HCT116 (cell line): Measurements from ENCODE around the gene GTF2H3. TPM values are rescaled to one million over a fixed set of nuclear protein-coding genes. Genes with fewer than 3 reads are reported as not detected.

Source experiments
- ATAC-seq: fragments of 200-7000 bp; cut with Tn5 transposase; 2 replicates; pipeline ENCODE4 v1.9.1; 2020; ENCODE audit warnings: mild to moderate bottlenecking, moderate library complexity
- BruUV-seq: library from RNA; stranded (reverse); fragments of 400-500 nt; replicated peaks from 2 replicates; lab custom pipeline; 2021; lab: Mats Ljungman, UMichigan
- CTCF ChIA-PET: fragments of 300-600 bp; sonication (Branson Sonifier 250); formaldehyde crosslinking; loops from one replicate; lab custom pipeline; 2021; ENCODE audit warnings: antibody characterized with exemption; lab: Charles Lee
- POLR2A ChIA-PET: fragments of 300-600, 350-600 bp; sonication (Branson Sonifier 250); formaldehyde crosslinking; loops from one replicate; lab custom pipeline; 2021; ENCODE audit warnings: antibody characterized with exemption; lab: Charles Lee
- RAD21 ChIA-PET, 2 experiments: fragments of 300-600 bp; sonication (Branson Sonifier 250); formaldehyde crosslinking; loops; one replicate each; lab custom pipeline; 2023; ENCODE audit warnings: low total read pairs in 2 of 2; ENCODE audit not compliant: uncharacterized antibody in 2 of 2, unreplicated experiment in 2 of 2, low non-redundant PET in 1 of 2; lab: Charles Lee
- DNase-seq: peaks from one replicate; pipeline ENCODE4 v3.0.0-alpha.2; 2010; ENCODE audit warnings: low read depth, low spot score
- H2AFZ ChIP-seq: fragments of 200-600 bp; shearing (Covaris generic), sonication (generic); 2 replicates; pipeline ENCODE4 v1.6.1; 2017; ENCODE audit warnings: low read depth, mixed run types, mixed read lengths, antibody characterized with exemption, low read length; ENCODE audit not compliant: poor library complexity, severe bottlenecking
- H3K27ac ChIP-seq: 2 replicates; pipeline ENCODE4 v1.5.1; 2012; ENCODE audit warnings: low read depth, low read length
- H3K27me3 ChIP-seq: fragments of 200-600 bp; sonication (generic); 2 replicates; pipeline ENCODE4 v1.6.1; 2016; ENCODE audit warnings: mixed run types, low read length, mixed read lengths; ENCODE audit not compliant: insufficient read depth
- H3K36me3 ChIP-seq, 2 experiments: fragments of 200-500 bp in 1 of 2; fragments of 200-600 bp in 1 of 2; sonication (Bioruptor generic) in 1 of 2; sonication (generic) in 1 of 2; 2 replicates each; pipeline versions ENCODE4 v1.5.1 to v1.6.1; 2014 to 2016; ENCODE audit warnings: low read length in 2 of 2, inconsistent platforms in 1 of 2, mixed read lengths in 1 of 2, mixed run types in 1 of 2; ENCODE audit not compliant: insufficient read depth in 2 of 2, control insufficient read depth in 1 of 2
- H3K4me1 ChIP-seq, 2 experiments: fragments of 200-600 bp in 1 of 2; sonication (generic) in 1 of 2; 2 replicates each; pipeline versions ENCODE4 v1.5.1 to v1.6.1; 2012 to 2017; ENCODE audit warnings: low read length in 2 of 2, inconsistent platforms in 1 of 2, mild to moderate bottlenecking in 1 of 2, mixed read lengths in 1 of 2, mixed run types in 1 of 2, moderate library complexity in 1 of 2; ENCODE audit not compliant: insufficient read depth in 2 of 2, control insufficient read depth in 1 of 2
- H3K4me2 ChIP-seq: fragments of 200-600 bp; sonication (generic); 2 replicates; pipeline ENCODE4 v1.6.1; 2017; ENCODE audit warnings: mixed run types, low read length, mixed read lengths
- H3K4me3 ChIP-seq, 2 experiments: fragments of 200-600 bp in 1 of 2; sonication (generic) in 1 of 2; replicated peaks in 1 of 2; 2 replicates each; pipeline ENCODE4 v1.5.1; 2011 to 2016; ENCODE audit warnings: low read length in 2 of 2, control low read depth in 1 of 2, low read depth in 1 of 2, mild to moderate bottlenecking in 1 of 2, mixed read lengths in 1 of 2, mixed run types in 1 of 2
- H3K79me2 ChIP-seq: fragments of 200-600 bp; sonication (generic); 2 replicates; pipeline ENCODE4 v1.6.1; 2017; ENCODE audit warnings: mild to moderate bottlenecking, mixed run types, low read length, moderate library complexity, mixed read lengths; ENCODE audit not compliant: insufficient read depth
- H3K9ac ChIP-seq: fragments of 200-600 bp; sonication (generic); 2 replicates; pipeline ENCODE4 v1.6.1; 2016; ENCODE audit warnings: low read length, mixed read lengths
- H3K9me2 ChIP-seq: fragments of 200-600 bp; sonication (generic), shearing (Covaris generic); 2 replicates; pipeline ENCODE4 v1.6.1; 2017; ENCODE audit warnings: mixed run types, mild to moderate bottlenecking, moderate library complexity; ENCODE audit not compliant: insufficient read depth
- H3K9me3 ChIP-seq, 2 experiments: fragments of 200-500 bp in 1 of 2; fragments of 200-600 bp in 1 of 2; sonication (Bioruptor generic) in 1 of 2; sonication (generic) in 1 of 2; 2 replicates each; pipeline ENCODE4 v1.6.1; 2014 to 2017; ENCODE audit warnings: low read length in 2 of 2, mixed read lengths in 2 of 2, inconsistent platforms in 1 of 2, low read depth in 1 of 2, mild to moderate bottlenecking in 1 of 2, mixed run types in 1 of 2, moderate library complexity in 1 of 2; ENCODE audit not compliant: control insufficient read depth in 1 of 2, insufficient read depth in 1 of 2
- H4K20me1 ChIP-seq: fragments of 200-600 bp; sonication (generic), shearing (Covaris generic); 2 replicates; pipeline ENCODE4 v1.6.1; 2017; ENCODE audit warnings: mixed run types, mild to moderate bottlenecking, moderate library complexity; ENCODE audit not compliant: insufficient read depth
- CBX3 ChIP-seq: IDR thresholded peaks from 2 replicates; pipeline ENCODE4 v1.6.1; 2012; ENCODE audit warnings: low read depth
- CEBPB ChIP-seq: IDR thresholded peaks from 2 replicates; pipeline ENCODE4 v1.6.1; 2012; ENCODE audit warnings: low read depth
- EGR1 ChIP-seq: IDR thresholded peaks from 2 replicates; pipeline ENCODE4 v1.6.1; 2012; ENCODE audit warnings: low read depth
- ELF1 ChIP-seq: IDR thresholded peaks from 2 replicates; pipeline ENCODE4 v1.6.1; 2012; ENCODE audit warnings: low read depth, borderline replicate concordance
- EZH2 ChIP-seq: fragments of 200-600 bp; sonication (generic); IDR thresholded peaks from 2 replicates; pipeline ENCODE4 v1.6.1; 2017; ENCODE audit warnings: antibody characterized with exemption, mixed run types
- EZH2phosphoT487 ChIP-seq: fragments of 200-600 bp; IDR thresholded peaks from 2 replicates; pipeline ENCODE4 v1.6.1; 2018; ENCODE audit warnings: antibody characterized with exemption, borderline replicate concordance
- FOSL1 ChIP-seq: IDR thresholded peaks from 2 replicates; pipeline ENCODE4 v1.6.1; 2012; ENCODE audit warnings: low read depth
- JUND ChIP-seq: IDR thresholded peaks from 2 replicates; pipeline ENCODE4 v1.6.1; 2012
- POLR2A ChIP-seq: IDR thresholded peaks from 2 replicates; pipeline ENCODE4 v1.7.0; 2011; ENCODE audit warnings: borderline replicate concordance; ENCODE audit not compliant: insufficient read depth, insufficient read length; ENCODE audit errors: extremely low read depth
- POLR2AphosphoS5 ChIP-seq: IDR thresholded peaks from 2 replicates; pipeline ENCODE4 v1.6.1; 2011; ENCODE audit warnings: mild to moderate bottlenecking, low read depth, low read length, moderate library complexity
- RAD21 ChIP-seq: IDR thresholded peaks from 2 replicates; pipeline ENCODE4 v1.6.1; 2012; ENCODE audit warnings: low read depth, mild to moderate bottlenecking
- SP1 ChIP-seq: IDR thresholded peaks from 2 replicates; pipeline ENCODE4 v1.6.1; 2012; ENCODE audit warnings: low read depth
- SRF ChIP-seq: IDR thresholded peaks from 2 replicates; pipeline ENCODE4 v1.6.1; 2012; ENCODE audit warnings: low read depth
- YY1 ChIP-seq: IDR thresholded peaks from 2 replicates; pipeline ENCODE4 v1.6.1; 2011; ENCODE audit warnings: low read length, low read depth, moderate library complexity, mild to moderate bottlenecking; ENCODE audit not compliant: insufficient replicate concordance; ENCODE audit errors: extremely low read depth
- ZFX ChIP-seq: fragments of 450-650 bp; IDR thresholded peaks from 2 replicates; pipeline ENCODE4 v1.6.1; 2017
- ZNF274 ChIP-seq: fragments of 200-500 bp; sonication (Bioruptor generic); IDR thresholded peaks from 2 replicates; pipeline ENCODE4 v1.6.1; 2014; ENCODE audit warnings: mild to moderate bottlenecking, low read depth, low read length, inconsistent platforms
- intact Hi-C: fragments of 100-400 bp; cut with micrococcal nuclease; formaldehyde crosslinking; loops from 2 replicates; pipeline ENCODE4 v1.10.0; 2022
- total RNA-seq: library from RNA; stranded (reverse); gene quantifications from one replicate; pipeline ENCODE4 v1.2.1, GENCODE V29; 2021; ENCODE audit not compliant: unreplicated experiment
- TF ChIP-seq, protein P1 (sequence below): IDR thresholded peaks from 2 replicates; pipeline ENCODE4 v1.6.1; 2011; ENCODE audit warnings: mild to moderate bottlenecking, low read length, moderate library complexity; ENCODE audit not compliant: insufficient replicate concordance; ENCODE audit errors: extremely low read depth
- TF ChIP-seq, protein P2 (sequence below): IDR thresholded peaks from 2 replicates; pipeline ENCODE4 v1.6.1; 2012
- TF ChIP-seq, protein P3 (sequence below): IDR thresholded peaks from 2 replicates; pipeline ENCODE4 v1.6.1; 2012
- TF ChIP-seq, protein P4 (sequence below), 3 experiments: fragments of 200-600 bp in 1 of 3; sonication (generic) in 1 of 3; IDR thresholded peaks in 2 of 3; conservative IDR thresholded peaks in 1 of 3; 2 replicates each; pipeline ENCODE4 v1.5.1; 2012 to 2017; ENCODE audit warnings: low read depth in 2 of 3, low read length in 2 of 3, antibody characterized with exemption in 1 of 3, borderline replicate concordance in 1 of 3, control low read depth in 1 of 3, mild to moderate bottlenecking in 1 of 3, mixed read lengths in 1 of 3, mixed run types in 1 of 3, moderate library complexity in 1 of 3; ENCODE audit not compliant: insufficient read depth in 1 of 3

Gene GTF2H3
- total RNA-seq, 1 experiment from 2014 or later = 94.0 TPM

DNA sequence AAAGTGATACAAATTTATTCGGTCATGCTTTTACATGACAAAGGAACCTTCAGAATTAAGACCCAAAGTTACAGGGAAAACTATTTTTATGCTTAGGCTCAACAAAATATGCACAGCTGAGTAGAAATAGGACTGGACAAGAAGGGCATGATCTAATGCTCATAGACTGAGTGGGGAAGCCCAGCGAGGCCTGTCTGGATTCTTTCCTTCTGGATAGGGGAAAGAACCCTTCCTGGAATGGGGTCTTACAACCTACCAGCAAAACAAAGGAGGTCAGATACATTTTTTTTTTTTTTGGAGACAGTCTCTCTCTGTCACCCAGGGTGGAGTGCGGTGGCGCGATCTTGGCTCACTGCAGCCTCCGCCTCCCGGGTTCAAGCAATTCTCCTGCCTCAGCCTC lies 33.9 kb upstream of the GTF2H3 start (continued):
- TF ChIP-seq, protein P1, sequence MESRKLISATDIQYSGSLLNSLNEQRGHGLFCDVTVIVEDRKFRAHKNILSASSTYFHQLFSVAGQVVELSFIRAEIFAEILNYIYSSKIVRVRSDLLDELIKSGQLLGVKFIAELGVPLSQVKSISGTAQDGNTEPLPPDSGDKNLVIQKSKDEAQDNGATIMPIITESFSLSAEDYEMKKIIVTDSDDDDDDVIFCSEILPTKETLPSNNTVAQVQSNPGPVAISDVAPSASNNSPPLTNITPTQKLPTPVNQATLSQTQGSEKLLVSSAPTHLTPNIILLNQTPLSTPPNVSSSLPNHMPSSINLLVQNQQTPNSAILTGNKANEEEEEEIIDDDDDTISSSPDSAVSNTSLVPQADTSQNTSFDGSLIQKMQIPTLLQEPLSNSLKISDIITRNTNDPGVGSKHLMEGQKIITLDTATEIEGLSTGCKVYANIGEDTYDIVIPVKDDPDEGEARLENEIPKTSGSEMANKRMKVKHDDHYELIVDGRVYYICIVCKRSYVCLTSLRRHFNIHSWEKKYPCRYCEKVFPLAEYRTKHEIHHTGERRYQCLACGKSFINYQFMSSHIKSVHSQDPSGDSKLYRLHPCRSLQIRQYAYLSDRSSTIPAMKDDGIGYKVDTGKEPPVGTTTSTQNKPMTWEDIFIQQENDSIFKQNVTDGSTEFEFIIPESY = no peak
- no peak for TF ChIP-seq SP1
- no peak for TF ChIP-seq EZH2
- no peak for TF ChIP-seq EGR1
- no peak for TF ChIP-seq FOSL1
- no peak for TF ChIP-seq CEBPB
- no peak for TF ChIP-seq POLR2AphosphoS5
- no peak for TF ChIP-seq JUND
- TF ChIP-seq ZNF274 = no peak
- no peak for TF ChIP-seq ELF1
- no peak for TF ChIP-seq POLR2A

DNA sequence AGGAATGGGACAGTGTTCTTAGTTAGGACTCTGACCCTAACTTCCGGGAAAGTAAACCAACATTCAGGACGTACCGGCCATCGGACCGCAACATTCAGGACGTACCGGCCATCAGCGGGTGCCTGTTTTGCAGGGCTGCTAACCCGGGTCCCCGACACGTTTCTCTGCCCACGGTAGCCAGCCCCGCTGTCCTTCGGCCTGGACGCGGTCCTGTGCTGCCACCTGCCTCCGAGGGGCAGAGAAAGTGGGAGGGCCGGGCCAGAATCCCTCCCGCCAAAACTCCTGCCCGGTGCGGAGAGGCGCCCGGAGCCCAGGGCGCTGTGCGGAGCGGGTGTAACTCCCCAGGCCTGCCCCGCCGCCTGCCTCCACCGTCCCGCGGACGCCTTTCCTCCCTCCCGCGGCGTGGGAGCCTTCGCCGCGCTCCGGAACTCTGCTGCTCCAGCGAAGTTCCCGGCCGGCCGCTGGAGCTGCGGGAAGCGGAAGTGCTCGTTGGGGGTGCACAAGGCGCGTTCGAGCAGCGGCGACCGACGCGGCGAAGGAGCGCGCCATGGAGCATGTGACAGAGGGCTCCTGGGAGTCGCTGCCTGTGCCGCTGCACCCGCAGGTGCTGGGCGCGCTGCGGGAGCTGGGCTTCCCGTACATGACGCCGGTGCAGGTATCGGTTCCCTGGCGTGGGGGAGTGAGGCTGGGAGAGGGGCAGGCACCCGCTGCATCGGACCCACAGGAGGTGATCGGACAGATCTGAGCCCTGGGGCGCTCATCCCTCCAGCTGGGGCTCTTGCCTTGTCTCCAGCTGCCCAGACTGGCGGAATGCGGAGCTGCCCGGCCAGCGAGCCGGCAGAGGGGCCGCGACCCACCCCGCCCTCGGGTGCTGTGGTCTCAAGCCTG lies 31.8 kb upstream of the GTF2H3 start, which contains the start of gene DDX55:
DDX55 (plus strand) TSS at position 498 of the 888 bp plus-strand sequence; CDS start at position 548, 50 bp downstream.
- ChIA-PET CTCF (no interaction called here), POLR2A (interaction anchor here (1.5 kb wide), 1 partner anchor 18 kb away, joined by 4 read pairs; the partner anchor contains the start of gene TMED2), RAD21 (no interaction called here)
- TSS peak; percentile 88 for BruUV-seq
- peaks cover 58% of the 10 kb centered on the region for H3K79me2 ChIP-seq
- intact Hi-C loops = loop anchor here (5.0 kb wide), 1 partner anchor 630 kb away; no protein-coding TSS in a partner anchor
- peak within 1 kb of the TSS; percentile 98 for H3K9ac ChIP-seq
- H3K9me3 ChIP-seq = no peaks in the 10 kb centered on the region
- H3K4me1 ChIP-seq = peaks cover 2 to 13% of the 10 kb centered on the region in 2 experiments; a peak in 3 of 4 replicates
- peak within 1 kb of the TSS; percentile 83 to 100 for H3K4me3 ChIP-seq
- peak within 1 kb of the TSS; percentile 76 for H3K27ac ChIP-seq
- DNase-seq (peak; percentile 64), ATAC-seq (peak; percentile 90)
- no peaks in the 10 kb centered on the region for H3K27me3 ChIP-seq
- H3K4me2 ChIP-seq = peak within 1 kb of the TSS; percentile 90
- H3K36me3 ChIP-seq = peaks cover 30 to 33% of the 10 kb centered on the region in 2 experiments
- H4K20me1 ChIP-seq = no peaks in the 10 kb centered on the region
- H3K9me2 ChIP-seq = no peaks in the 10 kb centered on the region
- H2AFZ ChIP-seq = peak within 1 kb of the TSS; percentile 89
- peak; percentile 75 for TF ChIP-seq RAD21
- TF ChIP-seq, protein P2, sequence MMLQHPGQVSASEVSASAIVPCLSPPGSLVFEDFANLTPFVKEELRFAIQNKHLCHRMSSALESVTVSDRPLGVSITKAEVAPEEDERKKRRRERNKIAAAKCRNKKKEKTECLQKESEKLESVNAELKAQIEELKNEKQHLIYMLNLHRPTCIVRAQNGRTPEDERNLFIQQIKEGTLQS = no peak
- TF ChIP-seq POLR2A = peak; percentile 74
- TF ChIP-seq JUND = no peak
- peak; percentile 86 for TF ChIP-seq YY1
- peak; percentile 88 for TF ChIP-seq ZFX
- TF ChIP-seq EZH2 = no peak
- peak; percentile 68; the same call in 1 of the 2 replicates for TF ChIP-seq ELF1
- TF ChIP-seq SRF = peak; percentile 91
- TF ChIP-seq EGR1 = peak; percentile 54; the same call in 1 of the 2 replicates
- TF ChIP-seq SP1 = peak; percentile 61; the same call in 1 of the 2 replicates
- TF ChIP-seq, protein P3, sequence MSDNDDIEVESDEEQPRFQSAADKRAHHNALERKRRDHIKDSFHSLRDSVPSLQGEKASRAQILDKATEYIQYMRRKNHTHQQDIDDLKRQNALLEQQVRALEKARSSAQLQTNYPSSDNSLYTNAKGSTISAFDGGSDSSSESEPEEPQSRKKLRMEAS = peak; percentile 99
- no peak for TF ChIP-seq ZNF274
- TF ChIP-seq EZH2phosphoT487 = no peak
- no peak for TF ChIP-seq CEBPB
- peak; percentile 90 for TF ChIP-seq CBX3
- TF ChIP-seq, protein P4, sequence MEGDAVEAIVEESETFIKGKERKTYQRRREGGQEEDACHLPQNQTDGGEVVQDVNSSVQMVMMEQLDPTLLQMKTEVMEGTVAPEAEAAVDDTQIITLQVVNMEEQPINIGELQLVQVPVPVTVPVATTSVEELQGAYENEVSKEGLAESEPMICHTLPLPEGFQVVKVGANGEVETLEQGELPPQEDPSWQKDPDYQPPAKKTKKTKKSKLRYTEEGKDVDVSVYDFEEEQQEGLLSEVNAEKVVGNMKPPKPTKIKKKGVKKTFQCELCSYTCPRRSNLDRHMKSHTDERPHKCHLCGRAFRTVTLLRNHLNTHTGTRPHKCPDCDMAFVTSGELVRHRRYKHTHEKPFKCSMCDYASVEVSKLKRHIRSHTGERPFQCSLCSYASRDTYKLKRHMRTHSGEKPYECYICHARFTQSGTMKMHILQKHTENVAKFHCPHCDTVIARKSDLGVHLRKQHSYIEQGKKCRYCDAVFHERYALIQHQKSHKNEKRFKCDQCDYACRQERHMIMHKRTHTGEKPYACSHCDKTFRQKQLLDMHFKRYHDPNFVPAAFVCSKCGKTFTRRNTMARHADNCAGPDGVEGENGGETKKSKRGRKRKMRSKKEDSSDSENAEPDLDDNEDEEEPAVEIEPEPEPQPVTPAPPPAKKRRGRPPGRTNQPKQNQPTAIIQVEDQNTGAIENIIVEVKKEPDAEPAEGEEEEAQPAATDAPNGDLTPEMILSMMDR (IDR thresholded peaks at IDR 0.05 in 2 of 3, conservative IDR thresholded peaks at IDR 0.05 in 1 of 3; ENCODE audit: borderline replicate concordance in 1 of 3, insufficient read depth in 1 of 3, low read depth in 2 of 3, low read length in 2 of 3) = peak; percentile 19 to 38 (median 35); a peak in 4 of 6 replicates
